Activated CD4-positive, alpha-beta T cell treated with anti-CD3 and anti-CD28 coated beads, Interleukin-2, amount 50 U/mL, for 16 hours (primary cell): ENCODE measurements around the gene IFNB1.

Experiments
- DNase-seq: peaks from one replicate; pipeline ENCODE4 v3.0.0-alpha.2; 2020

IFNB1 gene

GRCh38 chr9:21077781-21078180, at the start of gene IFNB1:
IFNB1 (minus strand) TSS chr9:21077942; CDS start chr9:21077869, 73 bp downstream.
- no peak for DNase-seq

GRCh38 chr9:21121595-21122251, 44.0 kb upstream of the IFNB1 start:
- no peak for DNase-seq

GRCh38 chr9:21121079-21121478, 43.3 kb upstream of the IFNB1 start:
- DNase-seq, result peak; percentile 21

GRCh38 chr9:21119093-21119770, 41.5 kb upstream of the IFNB1 start:
- DNase-seq, result no peak

GRCh38 chr9:21114311-21114710, 36.6 kb upstream of the IFNB1 start:
- DNase-seq, result no peak

GRCh38 chr9:21110708-21111576, 33.2 kb upstream of the IFNB1 start:
- DNase-seq, result peak; percentile 67

- no peak for DNase-seq
Observed at GRCh38 chr9:21104787-21105186, 27.0 kb upstream of the IFNB1 start.

GRCh38 chr9:21102305-21102704, 24.6 kb upstream of the IFNB1 start:
- DNase-seq, result no peak

GRCh38 chr9:21097817-21098216, 20.1 kb upstream of the IFNB1 start:
- DNase-seq, result no peak

GRCh38 chr9:21096901-21097255, 19.1 kb upstream of the IFNB1 start:
- DNase-seq, result no peak

- peak; percentile 57 for DNase-seq
Observed at GRCh38 chr9:21096172-21096900, 18.6 kb upstream of the IFNB1 start.

GRCh38 chr9:21095561-21095960, 17.8 kb upstream of the IFNB1 start:
- DNase-seq, result no peak

- no peak for DNase-seq
Observed at GRCh38 chr9:21086538-21086937, 8.8 kb upstream of the IFNB1 start.

- DNase-seq, result no peak
Observed at GRCh38 chr9:21085005-21085404, 7.3 kb upstream of the IFNB1 start.

- no peak for DNase-seq
Observed at GRCh38 chr9:21084242-21084850, 6.6 kb upstream of the IFNB1 start.

GRCh38 chr9:21082671-21083070, 4.9 kb upstream of the IFNB1 start:
- no peak for DNase-seq

GRCh38 chr9:21081999-21082398, 4.3 kb upstream of the IFNB1 start:
- peak; percentile 29 for DNase-seq

GRCh38 chr9:21081451-21081850, 3.7 kb upstream of the IFNB1 start:
- DNase-seq, result no peak

GRCh38 chr9:21080793-21081192, 3.1 kb upstream of the IFNB1 start:
- DNase-seq, result no peak

- no peak for DNase-seq
Observed at GRCh38 chr9:21078702-21079101, 960 bp upstream of the IFNB1 start.

GRCh38 chr9:21075484-21075883, 2.3 kb downstream of the IFNB1 start:
- no peak for DNase-seq

- DNase-seq, result no peak
Observed at GRCh38 chr9:21070906-21071305, 6.8 kb downstream of the IFNB1 start.

- DNase-seq, result no peak
Observed at GRCh38 chr9:21070171-21070571, 7.6 kb downstream of the IFNB1 start.
